Measurements from ENCODE around the gene ZBTB17.
"Not testable (repeated sequence)": the region's sequence is repeated elsewhere in the genome, so short reads cannot be mapped to it uniquely, and the experiment has no call there.

Gene ZBTB17

DNA sequence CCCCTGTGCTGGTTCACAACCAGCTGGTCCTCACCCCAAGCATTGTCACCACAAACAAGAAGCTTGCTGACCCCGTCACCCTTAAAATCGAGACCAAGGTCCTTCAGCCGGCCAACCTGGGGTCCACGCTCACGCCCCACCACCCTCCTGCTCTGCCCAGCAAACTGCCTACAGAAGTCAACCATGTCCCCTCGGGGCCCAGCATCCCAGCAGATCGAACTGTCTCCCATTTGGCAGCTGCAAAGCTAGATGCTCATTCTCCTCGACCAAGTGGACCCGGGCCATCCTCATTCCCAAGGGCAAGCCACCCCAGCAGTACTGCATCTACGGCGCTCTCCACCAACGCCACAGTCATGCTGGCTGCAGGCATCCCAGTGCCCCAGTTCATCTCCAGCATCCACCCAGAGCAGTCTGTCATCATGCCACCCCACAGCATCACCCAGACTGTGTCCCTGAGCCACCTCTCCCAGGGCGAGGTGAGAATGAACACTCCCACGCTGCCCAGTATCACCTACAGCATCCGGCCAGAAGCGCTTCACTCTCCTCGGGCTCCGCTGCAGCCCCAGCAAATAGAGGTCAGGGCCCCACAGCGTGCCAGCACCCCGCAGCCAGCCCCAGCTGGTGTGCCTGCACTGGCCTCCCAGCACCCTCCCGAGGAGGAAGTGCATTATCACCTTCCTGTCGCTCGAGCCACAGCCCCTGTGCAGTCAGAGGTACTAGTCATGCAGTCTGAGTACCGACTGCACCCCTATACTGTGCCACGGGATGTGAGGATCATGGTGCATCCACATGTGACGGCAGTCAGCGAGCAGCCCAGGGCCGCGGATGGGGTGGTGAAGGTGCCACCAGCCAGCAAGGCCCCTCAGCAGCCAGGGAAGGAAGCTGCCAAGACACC is 40.6 kb downstream of the ZBTB17 start:
- no peak for DNase-seq (ENCODE audit: low read depth)

DNA sequence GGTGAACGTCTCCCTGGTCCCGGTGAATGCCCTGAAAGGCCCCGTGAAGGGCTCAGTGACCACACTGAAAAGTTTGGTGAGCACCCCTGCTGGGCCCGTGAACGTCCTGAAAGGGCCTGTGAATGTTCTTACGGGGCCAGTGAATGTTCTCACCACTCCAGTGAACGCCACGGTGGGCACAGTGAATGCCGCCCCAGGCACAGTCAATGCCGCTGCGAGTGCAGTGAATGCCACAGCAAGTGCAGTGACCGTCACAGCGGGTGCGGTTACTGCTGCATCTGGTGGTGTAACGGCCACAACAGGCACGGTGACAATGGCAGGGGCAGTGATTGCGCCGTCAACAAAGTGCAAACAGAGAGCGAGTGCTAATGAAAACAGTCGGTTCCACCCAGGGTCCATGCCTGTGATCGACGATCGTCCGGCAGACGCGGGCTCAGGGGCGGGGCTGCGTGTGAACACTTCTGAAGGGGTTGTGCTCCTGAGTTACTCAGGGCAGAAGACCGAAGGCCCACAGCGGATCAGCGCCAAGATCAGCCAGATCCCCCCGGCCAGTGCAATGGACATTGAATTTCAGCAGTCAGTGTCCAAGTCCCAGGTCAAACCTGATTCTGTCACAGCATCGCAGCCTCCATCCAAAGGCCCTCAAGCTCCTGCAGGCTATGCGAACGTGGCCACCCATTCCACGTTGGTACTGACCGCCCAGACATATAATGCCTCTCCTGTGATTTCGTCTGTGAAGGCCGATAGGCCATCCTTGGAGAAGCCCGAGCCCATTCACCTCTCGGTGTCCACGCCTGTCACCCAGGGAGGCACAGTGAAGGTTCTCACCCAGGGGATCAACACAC is 41.5 kb downstream of the ZBTB17 start:
- no peak for DNase-seq (ENCODE audit: low read depth)

DNA sequence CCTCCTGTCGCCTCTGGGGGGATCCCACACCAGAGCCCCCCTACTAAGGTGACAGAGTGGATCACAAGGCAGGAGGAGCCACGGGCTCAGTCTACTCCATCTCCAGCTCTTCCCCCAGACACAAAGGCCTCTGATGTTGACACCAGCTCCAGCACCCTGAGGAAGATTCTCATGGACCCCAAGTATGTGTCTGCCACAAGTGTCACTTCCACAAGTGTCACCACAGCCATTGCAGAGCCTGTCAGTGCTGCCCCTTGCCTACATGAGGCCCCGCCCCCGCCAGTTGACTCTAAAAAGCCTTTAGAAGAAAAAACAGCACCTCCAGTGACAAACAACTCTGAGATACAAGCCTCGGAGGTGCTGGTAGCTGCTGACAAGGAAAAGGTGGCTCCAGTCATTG is 42.2 kb downstream of the ZBTB17 start:
- no peak for DNase-seq (ENCODE audit: low read depth)

DNA sequence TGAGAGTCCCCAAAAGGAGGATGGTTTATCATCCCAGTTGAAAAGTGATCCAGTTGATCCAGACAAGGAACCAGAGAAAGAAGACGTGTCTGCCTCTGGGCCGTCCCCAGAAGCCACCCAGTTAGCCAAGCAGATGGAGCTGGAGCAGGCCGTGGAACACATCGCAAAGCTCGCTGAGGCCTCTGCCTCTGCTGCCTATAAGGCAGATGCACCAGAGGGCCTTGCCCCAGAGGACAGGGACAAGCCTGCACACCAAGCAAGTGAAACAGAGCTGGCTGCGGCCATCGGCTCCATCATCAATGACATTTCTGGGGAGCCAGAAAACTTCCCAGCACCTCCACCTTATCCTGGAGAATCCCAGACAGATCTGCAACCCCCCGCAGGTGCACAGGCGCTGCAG is 43.3 kb downstream of the ZBTB17 start:
- DNase-seq (ENCODE audit: low read depth), result no peak

DNA sequence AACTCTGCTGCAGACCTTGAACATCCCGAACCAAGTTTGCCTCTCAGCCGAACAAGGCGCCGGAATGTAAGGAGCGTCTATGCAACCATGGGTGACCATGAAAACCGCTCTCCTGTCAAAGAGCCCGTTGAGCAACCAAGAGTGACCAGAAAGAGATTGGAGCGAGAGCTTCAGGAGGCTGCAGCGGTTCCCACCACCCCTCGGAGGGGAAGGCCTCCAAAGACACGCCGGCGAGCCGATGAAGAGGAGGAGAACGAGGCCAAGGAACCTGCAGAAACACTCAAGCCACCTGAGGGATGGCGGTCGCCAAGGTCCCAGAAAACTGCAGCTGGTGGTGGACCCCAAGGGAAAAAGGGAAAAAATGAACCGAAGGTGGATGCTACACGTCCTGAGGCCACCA is 44.0 kb downstream of the ZBTB17 start:
- no peak for DNase-seq (ENCODE audit: low read depth)

DNA sequence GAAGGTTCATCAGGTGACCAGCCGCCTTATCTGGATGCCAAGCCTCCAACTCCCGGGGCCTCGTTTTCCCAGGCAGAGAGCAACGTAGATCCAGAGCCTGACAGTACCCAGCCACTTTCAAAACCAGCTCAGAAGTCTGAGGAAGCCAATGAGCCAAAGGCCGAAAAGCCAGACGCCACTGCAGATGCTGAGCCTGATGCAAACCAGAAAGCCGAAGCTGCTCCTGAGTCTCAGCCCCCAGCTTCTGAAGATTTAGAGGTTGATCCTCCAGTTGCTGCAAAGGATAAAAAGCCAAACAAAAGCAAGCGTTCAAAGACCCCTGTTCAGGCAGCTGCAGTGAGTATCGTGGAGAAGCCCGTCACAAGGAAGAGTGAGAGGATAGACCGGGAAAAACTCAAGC is 44.5 kb downstream of the ZBTB17 start:
- DNase-seq (ENCODE audit: low read depth), result no peak

DNA sequence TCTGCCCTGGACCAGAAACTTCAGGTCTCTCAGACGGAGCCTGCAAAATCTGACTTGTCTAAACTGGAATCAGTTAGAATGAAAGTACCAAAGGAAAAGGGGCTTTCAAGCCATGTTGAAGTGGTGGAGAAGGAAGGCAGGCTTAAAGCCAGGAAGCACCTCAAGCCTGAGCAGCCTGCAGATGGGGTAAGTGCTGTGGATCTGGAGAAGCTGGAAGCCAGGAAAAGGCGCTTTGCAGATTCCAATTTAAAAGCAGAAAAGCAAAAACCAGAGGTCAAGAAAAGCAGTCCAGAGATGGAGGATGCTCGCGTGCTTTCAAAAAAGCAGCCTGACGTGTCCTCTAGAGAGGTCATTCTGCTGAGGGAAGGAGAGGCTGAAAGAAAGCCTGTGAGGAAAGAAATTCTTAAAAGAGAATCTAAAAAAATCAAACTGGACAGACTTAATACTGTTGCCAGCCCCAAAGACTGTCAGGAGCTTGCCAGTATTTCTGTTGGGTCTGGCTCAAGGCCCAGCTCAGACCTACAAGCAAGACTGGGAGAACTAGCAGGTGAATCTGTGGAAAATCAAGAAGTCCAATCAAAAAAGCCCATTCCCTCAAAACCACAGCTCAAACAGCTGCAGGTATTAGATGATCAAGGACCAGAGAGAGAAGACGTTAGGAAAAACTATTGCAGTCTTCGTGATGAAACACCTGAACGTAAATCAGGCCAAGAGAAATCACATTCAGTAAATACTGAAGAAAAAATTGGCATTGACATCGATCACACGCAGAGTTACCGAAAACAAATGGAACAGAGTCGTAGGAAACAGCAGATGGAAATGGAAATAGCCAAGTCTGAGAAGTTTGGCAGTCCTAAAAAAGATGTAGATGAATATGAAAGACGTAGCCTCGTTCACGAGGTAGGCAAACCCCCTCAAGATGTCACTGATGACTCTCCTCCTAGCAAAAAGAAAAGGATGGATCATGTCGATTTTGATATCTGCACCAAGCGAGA is 46.6 kb downstream of the ZBTB17 start:
- no peak for DNase-seq (ENCODE audit: low read depth)

DNA sequence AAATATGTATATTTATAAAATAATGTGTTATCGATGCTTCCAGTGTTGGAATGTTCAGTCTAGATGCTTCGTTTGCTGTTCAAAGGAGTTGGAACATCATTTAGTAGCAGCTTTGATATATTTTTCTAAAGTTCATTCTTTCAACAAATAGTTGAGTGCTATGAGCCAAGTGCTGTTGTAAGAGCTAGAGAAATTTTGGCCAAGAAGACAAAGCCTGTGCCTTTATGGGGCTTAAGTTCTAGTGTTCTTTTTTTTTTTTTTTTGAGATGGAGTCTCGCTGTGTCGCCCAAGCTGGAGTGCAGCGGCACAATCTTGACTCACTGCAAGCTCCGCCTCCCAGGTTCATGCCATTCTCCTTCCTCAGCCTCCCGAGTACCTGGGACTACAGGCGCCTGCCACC is 49.5 kb downstream of the ZBTB17 start:
- not testable (repeated sequence) for DNase-seq (ENCODE audit: low read depth)

DNA sequence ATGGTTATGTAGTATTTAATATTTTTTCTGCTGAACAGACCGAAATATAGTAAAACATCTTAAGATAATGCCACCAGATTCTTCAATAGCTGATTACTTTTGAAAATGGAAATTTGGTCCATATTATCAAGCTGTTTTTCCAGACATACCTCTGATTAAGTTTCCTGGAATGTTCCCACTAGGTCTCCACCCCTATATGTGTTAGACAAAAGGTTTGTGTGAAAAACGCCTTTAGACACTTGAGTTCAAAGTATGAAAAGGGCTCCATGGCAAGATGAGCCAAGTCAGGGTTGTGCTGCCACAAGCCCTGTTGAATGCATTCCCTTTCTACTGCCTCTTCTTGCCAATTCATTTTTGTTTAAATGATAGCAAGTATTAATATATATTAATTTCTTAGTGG is 52.7 kb downstream of the ZBTB17 start:
- no peak for DNase-seq (ENCODE audit: low read depth)

DNA sequence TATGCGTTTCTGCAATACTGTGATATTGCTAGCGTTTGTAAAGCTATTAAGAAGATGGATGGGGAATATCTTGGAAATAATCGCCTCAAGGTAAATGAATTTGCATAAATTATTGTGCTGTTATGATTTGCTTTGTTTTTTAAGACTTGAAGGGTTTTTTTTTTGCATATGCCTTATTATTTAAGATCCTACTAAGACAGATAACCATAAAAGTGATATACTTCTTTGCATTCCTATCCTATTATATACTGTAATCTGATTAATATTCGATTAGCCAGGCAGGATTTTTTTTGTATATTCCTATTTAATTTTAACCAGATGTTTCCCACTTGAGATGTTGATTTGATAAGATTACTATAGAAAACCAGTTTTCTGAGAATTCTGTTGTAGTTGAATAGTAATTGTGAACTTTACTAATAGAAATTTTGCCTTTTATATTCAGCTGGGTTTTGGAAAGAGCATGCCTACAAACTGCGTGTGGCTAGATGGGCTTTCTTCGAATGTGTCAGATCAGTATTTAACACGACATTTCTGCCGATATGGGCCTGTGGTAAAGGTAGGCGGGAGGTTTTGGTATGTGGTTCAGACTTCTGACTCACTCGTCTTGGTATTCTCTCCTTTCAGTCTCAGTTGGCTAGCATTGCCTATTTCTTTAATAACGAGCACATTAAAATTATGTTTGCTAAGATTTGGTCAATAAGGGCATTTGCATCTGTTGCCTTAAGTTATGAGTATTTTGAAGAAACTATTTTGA is 56.8 kb downstream of the ZBTB17 start:
- peak; percentile 59 for DNase-seq (ENCODE audit: low read depth)

DNA sequence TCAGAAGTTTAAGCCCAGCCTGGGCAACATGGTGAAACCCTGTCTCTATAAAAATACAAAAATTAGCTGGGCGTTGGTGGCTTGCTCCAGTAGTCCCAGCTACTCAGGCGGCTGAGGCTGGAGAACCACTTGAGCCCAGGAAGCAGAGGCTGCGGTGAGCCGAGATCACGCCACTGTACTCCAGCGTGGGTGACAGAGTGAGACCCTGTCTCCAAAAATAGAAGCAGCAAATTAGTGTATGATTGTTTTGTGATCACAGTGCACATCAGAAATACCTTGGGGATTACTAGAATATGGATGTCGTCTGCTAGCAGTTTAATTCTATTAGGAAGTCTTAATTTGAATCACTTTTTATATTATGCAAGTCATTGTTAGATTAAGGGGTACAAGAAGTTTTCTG is 59.0 kb downstream of the ZBTB17 start:
- DNase-seq (ENCODE audit: low read depth), result no peak

DNA sequence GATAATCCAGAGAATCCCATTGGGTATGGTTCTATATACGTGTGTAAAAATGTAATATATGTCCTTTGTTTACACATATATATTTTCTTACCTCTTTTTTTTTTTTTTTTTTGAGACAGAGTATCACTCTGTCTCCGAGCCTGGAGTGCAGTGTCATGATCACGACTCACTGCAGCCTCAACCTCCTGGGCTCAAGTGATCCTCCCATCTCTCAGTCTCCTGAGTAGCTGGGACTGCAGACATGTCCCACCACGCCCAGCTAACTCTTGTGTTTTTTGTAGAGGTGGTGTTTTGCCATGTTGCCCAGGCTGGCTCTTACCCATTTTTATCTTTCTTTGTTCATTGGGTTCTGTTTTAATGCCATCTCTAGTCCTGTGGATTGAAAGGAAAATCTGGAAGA is 59.5 kb downstream of the ZBTB17 start:
- DNase-seq (ENCODE audit: low read depth), result no peak

DNA sequence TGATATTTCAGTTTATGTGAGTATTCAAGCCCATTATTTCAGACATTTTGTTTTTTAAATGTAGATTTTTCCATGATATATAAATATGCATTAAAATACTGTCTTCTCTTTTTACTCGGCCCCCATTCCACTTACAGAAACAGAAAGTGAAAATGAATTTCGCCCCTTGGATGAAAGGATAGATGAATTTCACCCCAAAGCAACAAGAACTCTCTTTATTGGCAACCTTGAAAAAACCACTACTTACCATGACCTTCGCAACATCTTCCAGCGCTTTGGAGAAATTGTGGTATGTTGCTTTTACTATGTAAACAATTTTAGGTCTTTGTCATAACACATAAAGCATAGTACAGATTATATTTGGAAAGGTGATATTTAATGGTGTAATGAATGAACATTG is 59.9 kb downstream of the ZBTB17 start:
- no peak for DNase-seq (ENCODE audit: low read depth)

DNA sequence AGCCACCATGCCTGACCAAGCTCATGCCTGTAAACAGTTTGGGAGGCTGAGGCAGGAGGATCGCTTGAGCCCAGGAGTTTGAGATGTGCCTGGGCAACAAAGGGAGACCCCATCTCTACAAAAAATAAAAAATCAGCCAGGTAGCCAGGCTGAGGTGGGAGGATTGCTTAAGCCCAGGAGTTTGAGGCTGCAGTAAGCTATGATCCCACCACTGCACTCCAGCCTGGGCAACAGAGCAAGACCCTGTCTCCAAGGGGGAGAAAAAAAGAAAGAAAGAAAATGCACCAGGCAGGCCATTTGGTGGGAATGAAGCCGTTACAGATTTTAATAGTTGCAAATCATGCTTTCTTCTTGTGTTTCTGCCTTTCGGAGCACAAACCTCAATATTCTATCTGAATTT is 62.3 kb downstream of the ZBTB17 start:
- DNase-seq (ENCODE audit: low read depth), result not testable (repeated sequence)

DNA sequence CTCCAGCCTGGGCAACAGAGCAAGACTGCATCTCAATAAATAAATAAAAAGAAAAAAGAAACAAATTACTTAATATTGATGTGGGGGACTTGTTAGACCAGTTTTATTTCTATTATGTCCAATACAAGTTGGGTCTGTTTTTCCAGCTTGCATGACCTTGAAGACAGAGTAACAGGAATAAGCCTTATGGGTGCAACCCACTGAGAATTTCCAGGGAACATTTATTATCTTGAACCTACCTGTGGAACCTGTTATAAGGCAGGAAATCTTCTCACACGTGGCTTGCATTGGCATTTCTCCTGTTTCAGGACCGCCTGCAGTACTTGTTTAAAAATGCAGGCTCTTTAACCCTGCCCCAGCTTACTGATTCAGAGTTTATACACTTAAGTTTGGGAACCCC is 64.0 kb downstream of the ZBTB17 start:
- DNase-seq (ENCODE audit: low read depth), result no peak

DNA sequence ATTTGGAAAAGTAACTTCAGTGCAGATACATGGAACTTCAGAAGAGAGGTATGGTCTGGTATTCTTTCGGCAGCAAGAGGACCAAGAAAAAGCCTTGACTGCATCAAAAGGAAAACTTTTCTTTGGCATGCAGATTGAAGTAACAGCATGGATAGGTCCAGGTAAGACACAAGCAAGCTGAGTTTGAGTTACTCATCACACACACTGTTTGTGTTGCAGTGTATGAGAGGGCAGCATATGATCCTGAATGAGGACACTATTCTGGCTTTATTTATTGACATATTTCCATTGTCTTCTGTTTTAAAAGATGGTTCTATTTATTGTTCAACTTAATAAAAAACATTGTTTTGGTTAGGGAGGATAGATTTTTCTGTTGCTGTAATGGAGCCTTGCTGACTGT is 64.8 kb downstream of the ZBTB17 start:
- no peak for DNase-seq (ENCODE audit: low read depth)

DNA sequence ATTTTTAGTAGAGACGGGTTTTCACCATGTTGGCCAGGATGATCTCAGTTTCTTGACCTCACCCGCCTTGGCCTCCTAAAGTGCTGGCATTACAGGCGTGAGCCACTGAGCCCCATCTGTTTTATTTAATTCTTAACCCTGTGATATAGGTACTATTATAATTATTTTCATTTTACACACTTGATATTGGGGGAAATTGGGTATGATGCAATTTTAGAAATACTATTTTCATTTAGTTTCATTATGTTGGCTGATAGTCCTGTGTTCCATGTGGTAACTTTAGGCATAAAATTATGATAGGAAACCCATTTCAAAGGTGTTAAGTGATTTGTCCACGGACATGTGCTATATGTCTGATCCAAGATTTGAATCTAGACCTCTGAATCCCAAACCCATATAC is 67.3 kb downstream of the ZBTB17 start:
- no peak for DNase-seq (ENCODE audit: low read depth)

DNA sequence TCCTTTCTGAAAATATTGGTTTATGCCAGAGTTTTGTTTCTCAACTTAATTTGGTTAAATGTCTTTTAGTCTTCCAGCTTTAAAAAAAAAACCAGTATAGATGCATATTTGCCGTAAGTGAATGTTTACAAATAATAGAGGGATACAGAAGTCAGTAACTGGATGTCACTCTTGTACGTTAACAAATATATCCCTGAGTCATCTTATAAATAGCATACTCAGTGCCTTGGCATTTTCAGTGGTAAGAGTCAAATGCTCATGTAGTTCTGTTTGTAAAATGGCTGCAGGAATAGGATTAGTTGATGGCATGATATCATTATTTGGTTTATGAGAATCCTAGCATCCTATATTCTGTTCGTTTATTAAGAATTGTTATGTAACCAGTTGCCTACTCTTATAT is 73.0 kb downstream of the ZBTB17 start:
- DNase-seq (ENCODE audit: low read depth), result no peak

DNA sequence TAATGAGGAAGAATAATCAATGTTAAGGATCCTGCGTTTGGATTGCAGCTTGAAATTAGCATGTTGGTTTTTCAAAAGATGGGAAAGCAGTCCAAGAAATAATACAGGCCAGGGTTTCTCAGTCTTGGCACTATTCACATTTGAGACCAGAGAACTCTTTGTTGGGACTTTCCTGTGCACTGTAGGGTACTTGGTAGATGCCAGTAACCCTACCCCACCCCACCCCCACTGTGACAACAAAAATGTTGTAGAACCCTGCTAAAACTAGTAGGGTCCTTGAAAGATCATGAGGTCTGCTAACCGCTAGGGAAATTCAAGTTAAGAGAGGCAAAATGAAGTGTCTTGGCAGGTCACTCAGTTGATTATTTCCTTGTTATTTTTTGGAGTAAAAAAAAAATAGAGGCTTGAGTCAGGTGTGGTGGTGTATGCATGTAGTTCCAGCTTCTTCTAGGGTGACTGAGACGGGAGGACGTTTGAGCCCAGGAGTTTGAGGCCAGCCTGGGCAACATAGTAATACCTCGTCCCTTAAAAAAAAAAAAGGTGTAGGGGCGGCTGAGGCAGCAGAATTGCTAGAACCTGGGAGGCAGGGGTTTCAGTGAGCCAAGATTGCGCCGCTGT is 75.1 kb downstream of the ZBTB17 start:
- DNase-seq (ENCODE audit: low read depth), result no peak

DNA sequence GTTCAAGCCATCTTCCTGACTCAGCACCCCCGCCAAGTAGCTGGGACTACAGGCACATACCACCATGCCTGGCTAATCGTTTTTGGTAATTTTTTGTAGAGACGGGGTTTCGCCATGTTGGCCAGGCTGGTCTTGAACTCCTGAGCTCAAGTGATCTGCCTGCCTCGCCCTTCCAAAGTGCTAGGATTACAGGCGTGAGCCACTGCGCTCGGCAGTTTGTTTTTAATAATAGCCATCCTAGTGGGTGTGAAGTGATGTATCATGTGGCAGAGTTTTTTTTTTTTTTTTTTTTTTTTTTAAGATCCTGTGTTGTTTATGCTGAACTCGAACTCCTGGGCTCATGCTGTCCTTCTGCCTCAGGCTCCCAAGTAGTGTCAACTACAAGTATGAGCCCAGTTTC is 76.6 kb downstream of the ZBTB17 start:
- no peak for DNase-seq (ENCODE audit: low read depth)

Data from stimulated activated CD4-positive, alpha-beta T cell treated with anti-CD3 and anti-CD28 coated beads, Interleukin-2, amount 100 ng/mL, for 4 hours (primary cell).